AG10803 (cell line): Measurements from ENCODE around the gene IPCEF1.

Experiments used
- DNase-seq: peaks from one replicate; pipeline ENCODE4 v3.0.0; 2010; ENCODE audit warnings: low read depth
- H3K4me3 ChIP-seq: 2 replicates; pipeline ENCODE4 v1.5.1; 2011; ENCODE audit warnings: mild to moderate bottlenecking, low read length, control low read depth
- CTCF ChIP-seq: conservative IDR thresholded peaks from 2 replicates; pipeline ENCODE4 v1.5.1; 2011; ENCODE audit warnings: mild to moderate bottlenecking, low read length, control low read depth, inconsistent platforms

The IPCEF1 gene

GRCh38 chr6:154354265-154354777 is 2.3 kb downstream of the IPCEF1 start:
- TF ChIP-seq CTCF = no peak
- no peak overlapping the region for H3K4me3 ChIP-seq

GRCh38 chr6:154353626-154354025 is 3.0 kb downstream of the IPCEF1 start:
- DNase-seq = no peak
- no peak overlapping the region for H3K4me3 ChIP-seq
- no peak for TF ChIP-seq CTCF

More at GRCh38 chr6:154354265-154354777, 2.3 kb downstream of the IPCEF1 start:
- no peak for DNase-seq

GRCh38 chr6:154352898-154353585 is 3.6 kb downstream of the IPCEF1 start:
- no peak for TF ChIP-seq CTCF
- no peak for DNase-seq
- no peak overlapping the region for H3K4me3 ChIP-seq

GRCh38 chr6:154350293-154350692 is 6.3 kb downstream of the IPCEF1 start:
- no peak for DNase-seq
- H3K4me3 ChIP-seq = no peak overlapping the region
- no peak for TF ChIP-seq CTCF

- no peak overlapping the region for H3K4me3 ChIP-seq
- no peak for DNase-seq
- no peak for TF ChIP-seq CTCF
Measured at GRCh38 chr6:154347981-154348380, 8.6 kb downstream of the IPCEF1 start.

GRCh38 chr6:154345811-154346210 is 10.8 kb downstream of the IPCEF1 start:
- no peak for DNase-seq
- no peak overlapping the region for H3K4me3 ChIP-seq
- TF ChIP-seq CTCF = no peak
